Ovary (tissue), 9 donors: Measurements from ENCODE around the gene LSAMP. TPM values are rescaled to one million over a fixed set of nuclear protein-coding genes. Genes with fewer than 3 reads are reported as not detected.

ENCODE experiments used
- DNase-seq, 5 donors: peaks; one replicate each; pipeline ENCODE4 v3.0.0-alpha.2; 2019 to 2020
- H3K27ac ChIP-seq, 2 donors: fragments of 200-600 bp; one replicate each; pipeline versions ENCODE4 v1.5.1 to v1.8.0; 2019 to 2022
- H3K27me3 ChIP-seq: fragments of 200-600 bp; one replicate; pipeline ENCODE4 v1.8.0; 2022
- H3K36me3 ChIP-seq: fragments of 200-600 bp; sonication (generic); one replicate; pipeline ENCODE4 v1.5.1; 2019
- H3K4me1 ChIP-seq: one replicate; pipeline ENCODE4 v1.8.1; 2013; ENCODE audit warnings: mild to moderate bottlenecking, moderate library complexity; ENCODE audit not compliant: insufficient read depth
- H3K4me3 ChIP-seq: fragments of 200-600 bp; sonication (generic); one replicate; pipeline ENCODE4 v1.5.1; 2017
- H3K9me3 ChIP-seq, 2 donors: fragments of 200-600 bp in 1 of 2; sonication (generic) in 1 of 2; one replicate each; pipeline versions ENCODE4 v1.5.1 to v1.8.1; 2013 to 2019; ENCODE audit warnings: mild to moderate bottlenecking in 1 of 2, moderate library complexity in 1 of 2
- CTCF ChIP-seq, 3 donors: fragments of 450-650 bp in 2 of 3; fragments of 200-600 bp in 1 of 3; IDR thresholded peaks; one replicate each; pipeline versions ENCODE4 v1.5.1 to v1.8.0; 2016 to 2022; ENCODE audit warnings: antibody characterized with exemption in 3 of 3, mild to moderate bottlenecking in 1 of 3
- EP300 ChIP-seq: sonication (generic); formaldehyde crosslinking; IDR thresholded peaks from one replicate; pipeline ENCODE4 v1.6.1; 2017; ENCODE audit warnings: antibody characterized with exemption
- POLR2A ChIP-seq: fragments of 450-650 bp; IDR thresholded peaks from one replicate; pipeline ENCODE4 v1.6.1; 2017; ENCODE audit warnings: antibody characterized with exemption, mild to moderate bottlenecking, moderate library complexity
- WGBS, 3 donors: extraction: QIAGEN DNeasy Blood & Tissue Kit in 1 of 3; methylation state at CpG; one replicate each; pipeline versions ENCODE4 v1.1.5 to v1.1.7; 2013 to 2017; 5-methylcytosine and 5-hydroxymethylcytosine counted together
- intact Hi-C, 4 donors: fragments of 100-400 bp; cut with DNase I; formaldehyde crosslinking; loops; one replicate each; pipeline versions ENCODE4 v1.11.0 to v1.15.1; 2022 to 2023
- polyA plus RNA-seq, 2 donors: library from polyadenylated mRNA; stranded (reverse); fragments of 200-250 nt in 1 of 2; fragments of 350-450 nt in 1 of 2; fragmentation: Illumina TruSeq in 1 of 2; extraction: RNeasy Lipid Tissue Mini Kit (QIAGEN cat#74804) in 1 of 2; gene quantifications; one replicate each; pipeline ENCODE4 v1.2.3, GENCODE V29; 2013 to 2014
- total RNA-seq, 7 donors: library from RNA; depleted of rRNA in 2 of 7; stranded (reverse); fragments of >200 nt in 2 of 7; fragmentation: NEBNext Ultra II Directional in 3 of 7; extraction: Animal tissue kit (Norgen Biotek cat#: 25700) in 3 of 7; gene quantifications; one replicate each; pipeline versions ENCODE4 v1.1.0 to v1.2.4, GENCODE V29; 2016 to 2023
- donor health status: DM: no; HTN: no; CAD: no; lungs with moderate emphysema.
- donor health status: DM: no; HTN: no; CAD: no.
- donor health status: Bipolar disorder and iron deficiency.
- donor health status: DM: yes; HTN: yes; CAD: no.
- donor health status: DM: no; HTN: no; CAD: no.
- donor health status: DM: yes; HTN: yes; CAD: no.

Gene LSAMP
- total and polyA plus RNA-seq, 9 donors, result 1.1 to 13.0 (median 5.4) TPM

DNA sequence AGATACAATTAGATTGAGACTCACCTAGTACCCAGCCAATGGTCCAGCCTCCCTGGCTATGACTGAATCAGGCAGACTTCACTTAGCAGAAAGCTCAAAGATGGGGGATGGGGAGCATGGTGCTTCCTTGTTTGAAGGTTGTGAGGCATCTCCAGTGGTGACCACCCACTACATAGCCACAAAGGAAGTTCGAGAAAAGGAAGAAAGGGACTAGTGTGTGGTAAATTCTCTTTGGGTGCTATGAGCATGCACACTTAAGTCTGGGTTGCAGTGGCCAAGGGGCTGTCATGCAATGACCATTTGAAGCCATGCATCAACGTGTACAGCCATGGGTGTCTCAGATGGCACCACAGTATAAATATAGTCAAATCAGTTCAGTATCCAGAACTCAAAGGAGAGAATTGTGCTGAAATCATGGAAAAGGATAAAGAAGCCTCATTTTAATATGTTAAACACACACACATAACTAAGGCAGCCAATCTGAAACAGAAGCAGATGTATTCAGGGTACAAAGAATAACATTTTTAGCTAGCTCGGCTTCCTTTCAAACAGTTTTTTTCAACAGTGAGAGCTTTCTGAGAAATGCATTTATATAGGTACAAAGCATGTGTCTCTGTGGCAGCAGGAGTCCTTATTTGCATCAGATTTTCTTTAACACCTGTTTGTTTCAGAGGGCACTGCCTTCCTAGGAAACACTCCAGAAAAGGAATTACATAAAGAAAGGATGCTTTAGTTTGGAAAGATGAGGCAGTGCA, 546.5 kb downstream of the LSAMP start:
- Histone ChIP-seq H3K36me3 (no peaks in the 10 kb centered on the region), H3K9me3 (no peaks in the 10 kb centered on the region), H3K4me3 (no peak overlapping the region), H3K27ac (no peak overlapping the region), H3K27me3 (no peaks in the 10 kb centered on the region), H3K4me1 (no peaks in the 10 kb centered on the region)
- intact Hi-C loops, result no loop called here
- no peak for DNase-seq
- WGBS, 3 donors, result 73 to 80% (median 77%) methylated on average over 3 of the region's 3 CpGs
- TF ChIP-seq EP300, result no peak
- TF ChIP-seq POLR2A, result no peak
- no peak for TF ChIP-seq CTCF (IDR thresholded peaks at IDR 0.05)

DNA sequence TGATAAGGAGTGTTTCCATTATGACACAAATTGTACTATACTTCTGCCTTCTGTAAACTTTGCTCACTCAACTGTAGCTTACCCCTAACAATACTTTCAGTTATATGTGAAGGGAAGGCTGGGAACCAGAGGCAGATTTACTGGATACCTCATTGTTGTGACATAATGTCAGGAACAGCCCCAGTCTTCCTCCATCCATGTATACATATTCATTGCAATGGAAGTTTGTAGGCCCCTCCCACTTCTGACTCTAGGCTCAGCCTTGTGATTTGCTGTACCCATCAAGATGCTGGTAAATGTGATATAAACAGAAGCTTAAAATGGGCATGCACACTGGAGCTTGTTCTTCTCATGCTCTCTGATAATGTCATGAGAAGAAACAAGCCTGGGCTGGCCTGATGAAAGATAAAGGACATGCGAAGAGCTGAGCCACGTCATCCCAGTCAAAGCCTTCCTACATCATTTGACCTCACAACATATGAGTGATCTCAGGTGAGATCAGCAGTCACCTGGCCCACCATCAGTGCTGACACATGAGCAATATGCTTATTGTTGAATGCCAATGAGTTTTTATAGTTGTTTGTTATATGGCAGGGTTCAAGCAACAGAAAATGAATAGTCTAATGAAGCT, 554.2 kb downstream of the LSAMP start:
- Histone ChIP-seq H3K27me3 (no peaks in the 10 kb centered on the region), H3K36me3 (no peaks in the 10 kb centered on the region), H3K27ac (no peak overlapping the region), H3K4me3 (no peak overlapping the region), H3K4me1 (no peaks in the 10 kb centered on the region), H3K9me3 (no peaks in the 10 kb centered on the region)
- 83 to 89% (median 85%) methylated on average over 2 of the region's 2 CpGs for WGBS, 3 donors
- TF ChIP-seq EP300 (no peak), POLR2A (no peak), CTCF (IDR thresholded peaks at IDR 0.05) (no peak)
- intact Hi-C loops, result no loop called here
- no peak for DNase-seq

- Histone ChIP-seq H3K36me3 (no peaks in the 10 kb centered on the region), H3K9me3 (no peaks in the 10 kb centered on the region), H3K4me3 (no peak overlapping the region), H3K4me1 (no peaks in the 10 kb centered on the region), H3K27me3 (no peaks in the 10 kb centered on the region), H3K27ac (no peak overlapping the region)
- no peak for TF ChIP-seq CTCF (IDR thresholded peaks at IDR 0.05)
- no peak for TF ChIP-seq POLR2A
- no peak for TF ChIP-seq EP300
- intact Hi-C loops, result no loop called here
- WGBS, 3 donors, result 66 to 88% (median 81%) methylated on average over 2 of the region's 2 CpGs
- DNase-seq, result no peak
Observed at GRCh38 chr3:115890579-115890978, 554.7 kb downstream of the LSAMP start.

DNA sequence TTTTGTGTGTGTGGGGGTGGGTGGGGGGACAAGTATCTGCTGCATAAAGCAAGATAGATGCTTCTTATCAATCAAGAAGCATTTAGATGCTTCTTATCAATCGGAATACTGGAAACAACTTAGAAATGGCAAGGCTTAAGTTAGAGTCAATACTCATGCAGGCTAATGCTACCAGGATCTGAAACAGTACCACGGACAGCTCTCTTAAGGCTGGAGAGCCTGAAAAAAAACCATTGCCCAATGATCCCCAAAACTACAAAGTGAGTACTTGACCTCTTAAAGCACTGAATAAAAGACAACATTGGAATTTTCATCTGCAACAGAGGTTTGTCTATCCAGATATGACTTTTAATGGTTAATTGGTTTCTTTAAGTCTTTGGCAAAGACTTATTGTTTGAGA, 559.7 kb downstream of the LSAMP start:
- H3K4me1 ChIP-seq, result no peaks in the 10 kb centered on the region
- no peaks in the 10 kb centered on the region for H3K27me3 ChIP-seq
- 63 to 79% (median 63%) methylated on average over 2 of the region's 2 CpGs for WGBS, 3 donors
- H3K9me3 ChIP-seq, result no peaks in the 10 kb centered on the region
- no peaks in the 10 kb centered on the region for H3K36me3 ChIP-seq
- H3K27ac ChIP-seq, result no peak overlapping the region
- intact Hi-C loops, result no loop called here
- H3K4me3 ChIP-seq, result no peak overlapping the region
- no peak for DNase-seq
- TF ChIP-seq POLR2A (no peak), CTCF (IDR thresholded peaks at IDR 0.05) (no peak), EP300 (no peak)
